Activated CD4-positive, alpha-beta T cell treated with anti-CD3 and anti-CD28 coated beads for 4 hours (primary cell): Measurements from ENCODE around the gene KLF13.
"Not testable (repeated sequence)": the region's sequence is repeated elsewhere in the genome, so short reads cannot be mapped to it uniquely, and the experiment has no call there.

Source experiments
- DNase-seq, 2 donors: peaks; one replicate each; pipeline ENCODE4 v3.0.0-alpha.2; 2020

Gene KLF13

GRCh38 chr15:31347067-31347975, 20.7 kb downstream of the KLF13 start:
- DNase-seq: peak; percentile 76

DNA sequence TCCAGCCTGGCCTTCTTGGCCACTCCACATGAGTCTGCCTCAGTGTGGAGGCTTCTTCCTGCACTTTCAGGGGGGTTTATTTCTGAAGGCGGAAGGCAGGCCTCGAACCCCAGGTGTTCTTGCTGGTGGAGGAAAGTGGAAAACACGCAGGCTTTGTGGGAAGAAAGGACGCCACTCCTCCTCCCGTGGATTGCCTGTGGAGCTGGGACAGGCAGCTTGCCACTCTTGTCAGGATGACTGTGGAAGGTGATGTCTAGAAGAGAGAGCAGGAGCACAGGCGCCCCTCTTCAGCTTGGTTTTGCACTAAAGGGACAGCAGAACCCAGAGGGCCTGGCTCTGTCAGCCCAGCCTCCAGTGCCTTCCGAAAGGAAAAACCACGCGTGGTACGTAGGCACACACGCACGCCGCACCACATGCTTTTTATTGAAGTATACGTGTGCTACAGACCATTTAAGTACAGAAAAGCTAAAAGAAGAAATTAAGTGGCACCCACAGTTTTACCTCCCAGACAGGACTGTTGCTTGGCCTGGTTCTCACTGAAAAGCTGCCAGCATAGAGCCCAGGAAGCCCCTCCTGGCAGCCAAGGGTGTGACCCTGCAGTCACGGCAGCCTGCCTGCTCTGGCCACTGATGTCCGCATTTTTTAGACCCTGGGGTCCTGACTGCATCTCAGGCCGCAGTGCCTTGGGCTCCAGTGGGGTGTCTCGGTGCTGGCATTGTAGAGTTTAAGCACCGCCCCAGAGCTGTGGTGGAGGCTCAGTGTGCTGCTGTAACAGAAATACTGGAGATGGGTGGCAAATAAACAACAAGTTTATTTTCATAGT, 21.6 kb downstream of the KLF13 start:
- no peak for DNase-seq

DNA sequence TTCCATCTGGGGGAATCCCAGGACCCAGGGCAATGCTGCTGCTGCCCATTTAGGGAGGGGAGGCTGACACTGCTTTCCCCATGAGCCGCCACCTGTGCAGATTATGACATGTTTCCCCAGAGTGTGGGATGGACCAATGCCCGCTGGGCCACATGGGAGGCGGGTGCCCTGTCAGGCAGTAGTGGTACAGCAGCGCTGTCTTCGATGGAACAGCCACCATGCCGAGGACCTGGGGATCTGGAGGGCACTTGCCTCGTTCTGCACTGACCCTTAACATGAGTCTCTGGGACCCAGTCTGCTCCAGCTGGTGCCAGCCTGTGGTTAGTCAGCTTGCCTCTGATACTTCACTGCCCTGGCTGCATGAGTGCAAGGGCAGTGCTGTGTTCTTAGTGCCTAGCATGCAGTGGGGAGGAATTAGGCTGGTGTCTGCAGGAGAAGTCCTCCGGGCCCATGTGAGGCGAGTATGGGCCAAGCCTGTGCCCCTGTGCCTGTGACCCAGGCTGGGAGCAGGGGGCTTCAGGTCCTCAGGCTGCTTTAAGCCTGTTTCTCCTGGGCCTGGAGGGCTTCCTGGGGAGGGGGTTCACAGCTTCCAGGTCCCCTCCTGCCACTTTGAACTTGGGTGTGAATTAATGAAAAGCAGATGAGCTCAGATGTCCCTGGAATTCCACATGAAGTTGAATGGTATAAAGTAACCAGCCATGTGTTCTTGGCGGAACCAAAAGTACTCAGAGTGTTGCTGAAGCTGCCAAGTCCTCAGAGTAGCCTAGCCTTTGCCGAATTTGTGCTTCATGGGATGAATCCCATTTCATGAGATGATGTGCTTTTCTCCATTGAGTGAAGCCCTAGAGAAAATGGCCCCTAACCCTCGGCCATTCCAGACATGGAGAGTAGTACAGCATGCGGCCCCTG, 22.9 kb downstream of the KLF13 start:
- DNase-seq: no peak

DNA sequence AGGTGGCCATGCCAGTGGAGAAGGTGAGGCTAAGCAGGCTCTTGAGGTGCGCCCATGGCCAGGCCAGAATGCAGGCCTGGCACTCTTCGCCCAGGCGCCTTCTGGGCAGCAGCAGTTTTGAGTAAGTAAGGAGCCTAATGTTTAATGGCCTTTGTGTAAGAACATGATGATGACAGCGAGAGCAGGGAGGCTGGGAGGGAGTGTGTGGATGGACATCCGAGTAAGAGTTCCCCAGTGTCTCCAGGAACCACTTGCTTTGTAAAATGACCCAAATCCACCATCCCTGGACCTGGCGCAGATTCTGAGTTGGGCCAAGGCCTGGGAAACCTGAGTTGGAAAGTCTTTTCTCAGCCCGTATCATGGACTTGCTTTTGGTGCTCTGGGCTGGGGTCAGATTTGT, 24.1 kb downstream of the KLF13 start:
- DNase-seq: no peak

- no peak for DNase-seq
These were observed 25.7 kb downstream of the KLF13 start for GRCh38 chr15:31352339-31352751.

- peak; percentile 54 to 62 for DNase-seq
These were observed 26.5 kb downstream of the KLF13 start for GRCh38 chr15:31352911-31353811.

DNA sequence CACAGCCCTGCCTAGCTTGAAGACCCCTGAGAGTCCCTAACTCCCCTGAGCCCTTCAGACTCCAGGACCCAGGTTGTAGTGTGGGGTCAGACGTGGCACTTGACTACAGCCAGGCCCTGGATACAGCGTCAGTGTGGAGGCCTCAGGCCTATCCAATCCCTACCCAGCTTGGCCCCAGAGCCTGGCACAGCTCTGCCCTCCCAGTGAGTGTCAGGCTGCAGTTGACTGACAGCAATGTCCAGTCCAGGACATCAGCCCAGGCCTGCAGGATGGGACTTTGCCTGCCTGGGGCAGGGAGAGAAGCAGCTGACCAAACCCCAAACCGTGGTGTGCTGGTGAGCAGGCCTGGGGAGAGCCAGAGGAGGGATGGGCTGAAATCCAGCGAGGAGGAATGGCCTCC, 27.3 kb downstream of the KLF13 start:
- DNase-seq: no peak

GRCh38 chr15:31356097-31356496, 29.5 kb downstream of the KLF13 start:
- not testable (repeated sequence) for DNase-seq

DNA sequence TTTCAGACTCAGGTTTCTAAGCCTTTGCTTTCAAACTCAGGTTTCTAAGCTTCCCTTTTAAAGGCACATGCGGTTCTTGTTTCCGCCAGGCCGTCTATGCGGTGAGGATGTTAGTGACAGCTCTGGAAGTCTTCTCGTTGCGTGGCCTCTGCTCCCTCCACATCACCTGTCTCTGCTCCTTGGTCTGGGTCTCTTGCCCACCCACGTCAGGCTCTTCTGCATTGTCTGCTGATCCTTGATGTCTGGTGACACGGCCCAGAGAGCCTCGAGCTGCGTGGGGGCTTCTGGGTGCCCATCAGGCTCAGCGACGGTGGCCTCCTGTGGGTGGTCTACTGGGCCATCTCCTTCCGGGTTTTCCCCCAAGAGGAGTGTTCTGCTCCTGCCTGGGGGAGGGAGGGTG, 30.5 kb downstream of the KLF13 start:
- DNase-seq: no peak

DNA sequence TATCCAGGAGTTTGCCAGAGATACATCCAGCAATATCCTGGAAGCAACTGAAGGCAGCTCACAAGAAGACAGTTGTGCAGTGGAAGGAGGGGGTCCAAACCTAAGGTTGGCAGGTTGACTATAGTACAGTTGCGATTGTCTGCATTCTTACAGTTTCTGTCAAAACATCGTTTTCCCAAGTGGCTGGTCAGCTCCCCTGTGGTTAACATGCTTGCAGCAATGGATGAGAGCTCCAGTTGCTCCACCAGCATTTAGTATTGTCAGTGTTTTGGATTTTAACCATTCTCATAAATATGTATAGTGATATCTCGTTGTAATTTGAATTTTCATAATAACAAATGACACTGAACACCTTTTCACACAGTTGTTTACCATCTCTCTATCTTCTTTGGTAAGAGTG, 31.5 kb downstream of the KLF13 start:
- DNase-seq: no peak

GRCh38 chr15:31358957-31359701, 32.5 kb downstream of the KLF13 start:
- no peak for DNase-seq

GRCh38 chr15:31359702-31360111, 33.1 kb downstream of the KLF13 start:
- DNase-seq: no peak

- no peak for DNase-seq
These were observed 33.5 kb downstream of the KLF13 start for GRCh38 chr15:31360158-31360561.

DNA sequence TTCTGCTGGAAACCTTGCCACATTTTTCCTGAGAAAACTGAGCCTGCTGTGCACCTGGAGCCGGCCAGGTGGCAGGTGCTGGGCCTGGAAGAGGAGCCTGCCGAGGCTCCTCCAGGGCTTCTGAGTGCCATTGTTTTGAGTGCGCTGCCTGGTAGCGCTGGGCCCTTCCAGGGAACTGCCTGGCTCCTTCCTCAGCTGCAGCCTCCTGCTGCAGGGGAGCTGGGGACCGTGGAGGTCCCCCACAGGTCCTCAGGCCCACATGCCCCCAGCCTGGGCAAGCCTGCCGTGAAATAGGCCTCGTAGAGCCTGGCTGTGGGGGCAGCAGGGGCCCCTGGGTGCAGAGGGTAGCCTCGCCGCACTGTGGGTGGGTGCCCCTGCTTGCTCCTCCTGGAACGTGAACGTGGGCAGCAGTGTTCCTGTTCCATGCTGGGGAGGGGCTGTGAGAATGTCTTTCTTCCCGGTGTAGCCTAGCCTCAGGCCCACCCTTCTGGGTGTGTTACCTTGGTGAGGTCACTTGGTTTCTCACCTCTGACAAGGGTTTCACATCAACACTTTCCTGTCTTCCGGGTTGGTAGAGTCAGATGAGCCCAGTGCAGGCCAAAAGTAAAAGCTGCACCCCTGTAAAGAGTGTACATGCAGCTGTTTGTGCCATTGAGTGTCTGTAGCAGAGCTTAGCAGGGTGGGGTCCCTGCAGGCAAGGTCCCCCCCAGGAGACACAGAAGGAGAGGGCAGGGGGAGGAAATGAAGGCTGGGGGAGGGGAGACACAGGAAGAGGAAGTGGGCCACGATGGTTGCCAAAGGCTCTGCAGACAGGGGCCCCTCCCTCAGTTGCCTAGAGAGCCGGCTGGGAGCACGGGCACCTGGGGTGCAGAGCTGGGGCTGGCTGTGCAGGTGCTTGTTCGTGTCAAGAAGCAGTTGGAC, 34.5 kb downstream of the KLF13 start:
- DNase-seq: peak; percentile 52 to 56

- DNase-seq: no peak
These were observed 35.3 kb downstream of the KLF13 start for GRCh38 chr15:31361764-31362515.

GRCh38 chr15:31362886-31363285, 36.3 kb downstream of the KLF13 start:
- no peak for DNase-seq

- peak in 1 of 2 donors; percentile 54 for DNase-seq
These were observed 37.8 kb downstream of the KLF13 start for GRCh38 chr15:31364301-31365031.

DNA sequence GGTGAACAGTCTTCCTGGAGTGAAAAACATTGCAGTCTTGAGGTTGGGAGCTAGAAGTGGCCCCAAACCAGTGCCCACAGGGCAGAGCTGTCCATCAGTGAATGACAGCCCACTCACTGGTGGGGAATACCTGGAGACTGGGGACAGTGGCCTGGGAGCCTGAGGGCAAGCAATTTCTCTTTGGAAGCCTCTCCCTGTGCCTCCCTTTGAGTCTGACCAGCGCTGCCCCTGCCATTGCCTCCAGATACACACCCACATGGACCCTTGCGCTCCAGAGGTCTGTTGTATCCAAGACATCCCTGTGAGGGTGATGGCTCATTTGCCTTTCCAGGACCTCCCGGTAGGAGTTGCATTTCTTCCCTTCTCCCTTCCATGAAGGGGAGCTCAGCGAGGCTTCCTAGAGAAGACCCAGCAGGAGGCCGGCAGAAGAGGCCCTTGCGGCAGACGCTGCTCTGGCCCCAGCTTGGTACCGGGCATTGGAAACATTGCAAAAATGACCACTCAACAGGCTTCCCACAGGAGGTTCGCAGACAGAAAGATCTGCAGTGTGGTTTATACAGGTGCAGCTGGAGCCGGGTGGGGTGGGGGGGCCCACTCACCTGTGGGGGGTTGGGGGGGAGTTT, 38.5 kb downstream of the KLF13 start:
- no peak for DNase-seq
